Duodenal mucosa (tissue), 2 donors: Measurements from ENCODE around the gene GPR153.

ENCODE experiments used
- H3K27ac ChIP-seq: one replicate; pipeline ENCODE4 v1.7.0; 2013; ENCODE audit warnings: low read depth, low read length
- H3K27me3 ChIP-seq, 2 donors: one replicate each; pipeline ENCODE4 v1.7.0; 2013; ENCODE audit warnings: low read length in 2 of 2, control low read depth in 1 of 2; ENCODE audit not compliant: insufficient read depth in 2 of 2, control insufficient read depth in 1 of 2
- H3K36me3 ChIP-seq, 2 donors: one replicate each; pipeline ENCODE4 v1.7.0; 2013; ENCODE audit warnings: low read length in 2 of 2, control low read depth in 1 of 2; ENCODE audit not compliant: insufficient read depth in 2 of 2, control insufficient read depth in 1 of 2
- H3K4me1 ChIP-seq, 2 donors: one replicate each; pipeline ENCODE4 v1.7.0; 2013; ENCODE audit warnings: low read length in 2 of 2, control low read depth in 1 of 2; ENCODE audit not compliant: insufficient read depth in 2 of 2, control insufficient read depth in 1 of 2
- H3K4me3 ChIP-seq, 2 donors: one replicate each; pipeline ENCODE4 v1.7.0; 2013; ENCODE audit warnings: low read length in 2 of 2, low read depth in 1 of 2
- H3K9ac ChIP-seq, 2 donors: one replicate each; pipeline ENCODE4 v1.7.0; 2013; ENCODE audit warnings: low read length in 2 of 2, low read depth in 1 of 2
- H3K9me3 ChIP-seq, 2 donors: one replicate each; pipeline ENCODE4 v1.7.0; 2013; ENCODE audit warnings: low read length in 2 of 2, control low read depth in 1 of 2; ENCODE audit not compliant: control insufficient read depth in 1 of 2

GPR153 gene

GRCh38 chr1:6207921-6208320 is 53.0 kb downstream of the GPR153 start:
- H3K27me3 ChIP-seq = peaks cover 0 to 8% of the 10 kb centered on the region in 2 donors
- no peaks in the 10 kb centered on the region for H3K9me3 ChIP-seq
- H3K9ac ChIP-seq = no peak overlapping the region
- H3K4me1 ChIP-seq = peaks cover 0 to 16% of the 10 kb centered on the region in 2 donors
- H3K27ac ChIP-seq = no peak overlapping the region
- no peak overlapping the region for H3K4me3 ChIP-seq
- H3K36me3 ChIP-seq = peaks cover 0 to 5% of the 10 kb centered on the region in 2 donors

GRCh38 chr1:6207075-6207885 is 53.6 kb downstream of the GPR153 start:
- Histone ChIP-seq H3K4me3 (peak overlapping the region in 1 of 2 donors; percentile 80), H3K9ac (no peak overlapping the region), H3K27me3 (peaks cover 0 to 8% of the 10 kb centered on the region in 2 donors), H3K9me3 (no peaks in the 10 kb centered on the region), H3K27ac (no peak overlapping the region), H3K4me1 (peaks cover 0 to 16% of the 10 kb centered on the region in 2 donors), H3K36me3 (peaks cover 0 to 4% of the 10 kb centered on the region in 2 donors)

GRCh38 chr1:6206520-6206855 is 54.4 kb downstream of the GPR153 start:
- Histone ChIP-seq H3K27ac (no peak overlapping the region), H3K9ac (peak overlapping the region in 1 of 2 donors; percentile 74), H3K9me3 (no peaks in the 10 kb centered on the region), H3K4me1 (peaks cover 0 to 16% of the 10 kb centered on the region in 2 donors), H3K27me3 (peaks cover 0 to 8% of the 10 kb centered on the region in 2 donors), H3K36me3 (no peaks in the 10 kb centered on the region), H3K4me3 (peak overlapping the region; percentile 66 to 80)

- H3K9ac ChIP-seq = peak within 1 kb of the TSS in 1 of 2 donors; percentile 74
- peaks cover 0 to 16% of the 10 kb centered on the region in 2 donors for H3K4me1 ChIP-seq
- peak within 1 kb of the TSS; percentile 66 to 80 for H3K4me3 ChIP-seq
- H3K27ac ChIP-seq = peak within 1 kb of the TSS; percentile 20
- H3K27me3 ChIP-seq = peaks cover 0 to 8% of the 10 kb centered on the region in 2 donors
- H3K9me3 ChIP-seq = no peaks in the 10 kb centered on the region
- H3K36me3 ChIP-seq = no peaks in the 10 kb centered on the region
Observed at GRCh38 chr1:6205849-6206519, 54.9 kb downstream of the GPR153 start, which contains the start of gene RNF207. RNF207 (plus strand) TSS chr1:6206119; CDS start chr1:6206536, 417 bp downstream.

- peaks cover 0 to 8% of the 10 kb centered on the region in 2 donors for H3K27me3 ChIP-seq
- no peak overlapping the region for H3K4me3 ChIP-seq
- H3K36me3 ChIP-seq = peaks cover 0 to 5% of the 10 kb centered on the region in 2 donors
- H3K4me1 ChIP-seq = peaks cover 16 to 28% of the 10 kb centered on the region in 2 donors
- H3K27ac ChIP-seq = no peak overlapping the region
- H3K9ac ChIP-seq = no peak overlapping the region
- no peaks in the 10 kb centered on the region for H3K9me3 ChIP-seq
Observed at GRCh38 chr1:6202256-6202655, 58.6 kb downstream of the GPR153 start.

GRCh38 chr1:6200188-6200809 is 60.6 kb downstream of the GPR153 start:
- Histone ChIP-seq H3K9ac (peak overlapping the region in 1 of 2 donors; percentile 51), H3K36me3 (peaks cover 0 to 20% of the 10 kb centered on the region in 2 donors), H3K27me3 (no peaks in the 10 kb centered on the region), H3K27ac (peak overlapping the region; percentile 39), H3K4me3 (peak overlapping the region; percentile 67 to 96), H3K4me1 (peaks cover 16 to 23% of the 10 kb centered on the region in 2 donors), H3K9me3 (no peaks in the 10 kb centered on the region)

- Histone ChIP-seq H3K4me1 (peaks cover 16 to 23% of the 10 kb centered on the region in 2 donors), H3K9me3 (no peaks in the 10 kb centered on the region), H3K27me3 (no peaks in the 10 kb centered on the region), H3K9ac (peak within 1 kb of the TSS; percentile 87 to 98), H3K4me3 (peak within 1 kb of the TSS; percentile 96 to 100), H3K27ac (peak within 1 kb of the TSS; percentile 39), H3K36me3 (peaks cover 0 to 22% of the 10 kb centered on the region in 2 donors)
Observed at GRCh38 chr1:6199298-6200187, 61.4 kb downstream of the GPR153 start, which contains the start of gene RPL22. RPL22 (minus strand) TSS chr1:6199595; CDS start chr1:6199573, 22 bp downstream.

GRCh38 chr1:6198646-6199297 is 62.1 kb downstream of the GPR153 start:
- Histone ChIP-seq H3K9me3 (no peaks in the 10 kb centered on the region), H3K27me3 (no peaks in the 10 kb centered on the region), H3K9ac (peak overlapping the region; percentile 87 to 98), H3K4me3 (peak overlapping the region; percentile 96 to 100), H3K27ac (no peak overlapping the region), H3K4me1 (peaks cover 16 to 23% of the 10 kb centered on the region in 2 donors), H3K36me3 (peaks cover 0 to 30% of the 10 kb centered on the region in 2 donors)
